Keratinocyte (primary cell): ENCODE measurements around the gene GDF2. TPM values are rescaled to one million over a fixed set of nuclear protein-coding genes. Genes with fewer than 3 reads are reported as not detected.

Experiments used
- DNase-seq: peaks from one replicate; pipeline ENCODE4 v3.0.0-alpha.2; 2011; ENCODE audit warnings: low read depth, missing footprints, low spot score
- FAIRE-seq: peaks from 2 replicates; lab custom pipeline; 2011; peaks lifted over from hg19 to GRCh38; lab: Jason Lieb, UNC
- H2AFZ ChIP-seq: 2 replicates; pipeline ENCODE4 v1.6.0; 2012; ENCODE audit warnings: low read length, control low read depth, inconsistent platforms; ENCODE audit not compliant: control insufficient read depth
- H3K27ac ChIP-seq: 2 replicates; pipeline ENCODE4 v1.5.1; 2011; ENCODE audit warnings: low read length; ENCODE audit not compliant: control insufficient read depth, insufficient read depth
- H3K27me3 ChIP-seq: 3 replicates; pipeline ENCODE4 v1.6.0; 2011; ENCODE audit warnings: low read length; ENCODE audit not compliant: control insufficient read depth, insufficient read depth; ENCODE audit errors: extremely low read depth
- H3K36me3 ChIP-seq, 2 experiments: 2 replicates in 1 of 2; 3 replicates in 1 of 2; pipeline ENCODE4 v1.5.1; 2011; ENCODE audit warnings: low read length in 2 of 2, mild to moderate bottlenecking in 1 of 2; ENCODE audit not compliant: control insufficient read depth in 2 of 2, insufficient read depth in 2 of 2; ENCODE audit errors: extremely low read depth in 1 of 2
- H3K4me1 ChIP-seq: 3 replicates; pipeline ENCODE4 v1.5.1; 2011; ENCODE audit warnings: low read length; ENCODE audit not compliant: control insufficient read depth, insufficient read depth; ENCODE audit errors: extremely low read depth
- H3K4me2 ChIP-seq: 3 replicates; pipeline ENCODE4 v1.6.0; 2011; ENCODE audit warnings: low read depth, low read length; ENCODE audit not compliant: control insufficient read depth, insufficient read depth; ENCODE audit errors: extremely low read depth
- H3K4me3 ChIP-seq, 3 experiments: fragments of 200-600 bp in 1 of 3; sonication (generic) in 1 of 3; 2 replicates in 2 of 3; 3 replicates in 1 of 3; pipeline ENCODE4 v1.5.1; 2011 to 2016; ENCODE audit warnings: low read length in 3 of 3, mild to moderate bottlenecking in 3 of 3, control low read depth in 2 of 3, inconsistent platforms in 1 of 3, low read depth in 1 of 3, mixed read lengths in 1 of 3, mixed run types in 1 of 3, moderate library complexity in 1 of 3; ENCODE audit not compliant: control insufficient read depth in 2 of 3, insufficient read depth in 2 of 3; ENCODE audit errors: extremely low read depth in 1 of 3
- H3K79me2 ChIP-seq: 2 replicates; pipeline ENCODE4 v1.6.0; 2012; ENCODE audit warnings: low read length; ENCODE audit not compliant: control insufficient read depth, insufficient read depth
- H3K9ac ChIP-seq: 3 replicates; pipeline ENCODE4 v1.6.0; 2011; ENCODE audit warnings: low read length; ENCODE audit not compliant: control insufficient read depth, insufficient read depth; ENCODE audit errors: extremely low read depth
- H3K9me1 ChIP-seq: 3 replicates; pipeline ENCODE4 v1.6.0; 2011; ENCODE audit warnings: low read length; ENCODE audit not compliant: control insufficient read depth, insufficient read depth; ENCODE audit errors: extremely low read depth
- H3K9me3 ChIP-seq: 2 replicates; pipeline ENCODE4 v1.5.1; 2012; ENCODE audit warnings: low read depth, low read length; ENCODE audit not compliant: control insufficient read depth
- H4K20me1 ChIP-seq: 3 replicates; pipeline ENCODE4 v1.6.0; 2011; ENCODE audit warnings: low read length; ENCODE audit not compliant: control insufficient read depth, insufficient read depth; ENCODE audit errors: extremely low read depth
- CTCF ChIP-seq, 3 experiments: IDR thresholded peaks in 1 of 3; conservative IDR thresholded peaks in 1 of 3; optimal IDR thresholded peaks in 1 of 3; 2 replicates in 2 of 3; 3 replicates in 1 of 3; pipeline versions ENCODE3 to v1.5.1; 2011; ENCODE audit warnings: low read length in 3 of 3, mild to moderate bottlenecking in 3 of 3, moderate library complexity in 2 of 3, control low read depth in 1 of 3, inconsistent platforms in 1 of 3; ENCODE audit not compliant: insufficient read depth in 2 of 3; ENCODE audit errors: extremely low read depth in 1 of 3
- EZH2 ChIP-seq: IDR thresholded peaks from one replicate; pipeline ENCODE4 v1.6.1; 2012; ENCODE audit warnings: inconsistent platforms, mild to moderate bottlenecking, low read length, moderate library complexity
- dilution Hi-C: fragments of 300-500 bp; cut with MboI; formaldehyde crosslinking; loops from one replicate; pipeline ENCODE4 v1.7.0; 2020; ENCODE audit warnings: low sequenced_read_pairs; ENCODE audit not compliant: extremely low pct_ligation_motif_present
- polyA plus RNA-seq, 5 experiments: library from polyadenylated mRNA; depleted of rRNA in 3 of 5; stranded (reverse) in 3 of 5; stranded (forward) in 1 of 5; unstranded in 1 of 5; fragments of >200 nt; gene quantifications; 1 replicate in 1 of 5; 2 replicates in 3 of 5; 3 replicates in 1 of 5; pipeline versions ENCODE4 v1.2.1 to v1.2.3, GENCODE V29; 2011 to 2012; ENCODE audit warnings: missing spikeins in 2 of 5, low read depth in 1 of 5, low replicate concordance in 1 of 5

Gene GDF2
- polyA plus RNA-seq, 1 donor (not counting 4 experiments of a cell fraction or from before 2014, with no cell fraction given) = not detected

- Histone ChIP-seq H3K27ac (no peak overlapping the region), H3K4me2 (no peak overlapping the region), H3K36me3 (no peaks in the 10 kb centered on the region), H4K20me1 (no peaks in the 10 kb centered on the region), H3K9me1 (no peaks in the 10 kb centered on the region), H2AFZ (no peak overlapping the region), H3K4me1 (peaks cover 9% of the 10 kb centered on the region), H3K4me3 (no peak overlapping the region), H3K27me3 (no peaks in the 10 kb centered on the region), H3K79me2 (no peaks in the 10 kb centered on the region), H3K9ac (no peak overlapping the region), H3K9me3 (no peaks in the 10 kb centered on the region)
- TF ChIP-seq EZH2 (no peak), CTCF (optimal IDR thresholded peaks at IDR 0.05 in 1 of 3, IDR thresholded peaks at IDR 0.05 in 1 of 3, conservative IDR thresholded peaks at IDR 0.05 in 1 of 3; ENCODE audit: extremely low read depth in 1 of 3, insufficient read depth in 2 of 3, low read length in 3 of 3) (no peak)
- FAIRE-seq = no peak
- dilution Hi-C loops = no loop called here
- DNase-seq = no peak
These were observed 43.4 kb downstream of the GDF2 start for GRCh38 chr10:47365431-47366180.

GRCh38 chr10:47366181-47366631 is 44.0 kb downstream of the GDF2 start:
- Histone ChIP-seq H4K20me1 (no peaks in the 10 kb centered on the region), H3K9ac (no peak overlapping the region), H3K9me1 (no peaks in the 10 kb centered on the region), H3K36me3 (no peaks in the 10 kb centered on the region), H3K4me1 (peaks cover 5% of the 10 kb centered on the region), H3K27ac (no peak overlapping the region), H3K79me2 (no peaks in the 10 kb centered on the region), H3K27me3 (no peaks in the 10 kb centered on the region), H3K4me3 (no peak overlapping the region), H3K9me3 (no peaks in the 10 kb centered on the region), H3K4me2 (no peak overlapping the region), H2AFZ (no peak overlapping the region)
- DNase-seq (no peak), FAIRE-seq (no peak)
- TF ChIP-seq EZH2 (no peak), CTCF (optimal IDR thresholded peaks at IDR 0.05 in 1 of 3, IDR thresholded peaks at IDR 0.05 in 1 of 3, conservative IDR thresholded peaks at IDR 0.05 in 1 of 3; ENCODE audit: extremely low read depth in 1 of 3, insufficient read depth in 2 of 3, low read length in 3 of 3) (no peak)
- dilution Hi-C loops = no loop called here
